HG03159 (cell line): Measurements from ENCODE around the gene LMX1A.
A peak's percentile ranks its signal among the peaks of the same experiment; 100 is the strongest.

Source experiments
- ATAC-seq: cut with Tn5 transposase; IDR thresholded peaks from one replicate; pipeline ENCODE4 v1.9.1; 2021; ENCODE audit warnings: mild to moderate bottlenecking, moderate library complexity; ENCODE audit not compliant: unreplicated experiment

Gene LMX1A

DNA sequence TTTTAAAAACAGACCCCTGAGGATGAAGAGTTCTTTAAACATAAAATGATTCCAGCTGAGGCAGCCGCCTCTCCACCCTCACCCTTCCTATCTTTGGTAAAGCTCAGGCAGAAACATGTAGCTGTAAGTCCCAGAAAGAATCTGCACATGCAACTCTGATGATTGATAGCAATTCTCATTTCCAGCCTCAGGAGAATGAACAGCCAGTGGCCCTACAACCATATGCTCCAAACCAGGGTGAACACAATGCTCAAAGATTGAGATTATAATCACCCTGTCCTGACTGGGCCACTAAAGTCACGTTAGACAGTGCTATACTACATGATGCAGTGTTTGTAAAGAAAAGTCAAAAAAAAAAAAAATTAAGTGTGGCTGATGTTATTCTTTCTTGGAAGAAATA is 80.2 kb downstream of the LMX1A start:
- ATAC-seq = no peak

DNA sequence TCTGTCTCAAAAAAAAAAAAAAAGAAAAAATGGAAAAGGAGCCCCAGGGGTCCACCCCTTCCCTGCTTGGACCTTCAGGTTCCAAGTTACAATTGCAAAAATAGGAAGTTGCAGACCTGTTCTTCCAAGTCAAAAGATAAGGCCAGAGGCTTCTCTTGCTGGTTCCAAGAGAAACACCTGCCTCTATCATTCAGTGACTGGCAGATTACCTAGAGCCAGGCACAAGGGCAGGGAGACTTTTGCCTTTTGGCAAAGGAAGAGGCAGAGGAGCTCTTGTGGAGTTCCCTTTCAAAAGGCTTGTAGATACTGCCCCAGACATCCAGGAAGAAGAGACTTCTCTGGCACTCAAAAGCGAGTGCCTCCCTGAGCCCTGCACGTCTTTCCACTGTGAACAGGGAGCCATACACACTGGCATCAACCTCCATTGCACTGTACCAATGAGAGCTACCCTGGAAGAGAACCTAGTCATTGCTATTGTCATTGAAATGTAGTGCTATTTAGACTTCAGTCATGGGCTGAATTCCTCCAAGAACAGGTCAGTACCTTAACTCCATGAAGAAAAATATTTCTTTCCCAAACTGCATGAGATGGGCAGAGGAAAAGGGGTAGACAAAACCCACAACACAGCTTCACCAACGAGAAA is 91.2 kb downstream of the LMX1A start:
- no peak for ATAC-seq

DNA sequence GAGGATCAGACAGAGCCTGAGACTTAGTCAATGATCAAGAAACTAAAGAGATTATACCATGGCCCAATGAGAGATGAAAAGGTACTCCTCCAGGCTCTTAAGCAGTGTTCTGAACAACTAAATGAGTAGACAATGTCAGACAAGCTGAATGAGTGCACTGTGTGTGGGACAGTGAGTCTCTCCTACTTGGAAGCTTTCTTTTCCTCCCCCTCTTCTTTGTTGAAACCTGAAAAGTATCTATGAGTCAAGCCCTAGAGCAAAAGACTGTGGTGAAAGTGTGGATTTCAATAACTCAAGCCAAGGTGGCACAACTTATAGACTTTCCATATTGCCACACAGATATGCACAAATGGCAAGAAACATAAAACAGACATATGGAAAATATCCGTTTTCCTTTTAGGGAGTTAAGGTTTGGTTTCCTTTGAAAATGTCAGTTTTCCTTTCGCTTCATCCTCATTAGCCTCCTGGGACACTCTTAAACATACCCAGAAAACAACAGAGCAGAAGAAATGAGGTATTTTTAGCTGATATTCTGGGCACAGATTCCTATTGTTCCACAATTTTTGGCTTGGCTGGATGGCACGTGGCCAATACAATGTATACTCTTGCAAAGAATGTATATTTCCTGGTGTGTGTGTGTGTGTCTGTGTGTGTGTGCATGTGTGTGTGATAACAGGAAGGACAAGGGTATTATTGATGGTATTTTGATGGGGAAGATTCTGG is 96.6 kb downstream of the LMX1A start:
- ATAC-seq = no peak

DNA sequence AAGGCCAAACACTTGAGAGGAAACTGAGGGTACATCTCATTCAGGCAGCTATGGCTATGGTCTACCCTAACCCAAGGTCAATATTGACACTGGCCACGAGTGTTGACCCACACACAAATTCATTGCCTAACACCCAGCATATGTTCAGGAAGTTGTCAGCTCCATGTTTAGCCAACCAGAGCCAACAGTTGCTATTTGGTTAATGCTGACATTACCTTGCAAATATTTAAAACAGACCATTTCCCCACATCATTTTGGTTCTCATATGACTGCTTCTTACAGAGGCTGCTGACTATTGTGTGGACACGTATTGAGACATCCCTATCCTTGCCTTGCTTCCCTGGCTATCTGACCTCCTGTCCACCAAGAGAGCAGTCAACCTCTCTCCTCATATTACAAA is 97.3 kb downstream of the LMX1A start:
- no peak for ATAC-seq

DNA sequence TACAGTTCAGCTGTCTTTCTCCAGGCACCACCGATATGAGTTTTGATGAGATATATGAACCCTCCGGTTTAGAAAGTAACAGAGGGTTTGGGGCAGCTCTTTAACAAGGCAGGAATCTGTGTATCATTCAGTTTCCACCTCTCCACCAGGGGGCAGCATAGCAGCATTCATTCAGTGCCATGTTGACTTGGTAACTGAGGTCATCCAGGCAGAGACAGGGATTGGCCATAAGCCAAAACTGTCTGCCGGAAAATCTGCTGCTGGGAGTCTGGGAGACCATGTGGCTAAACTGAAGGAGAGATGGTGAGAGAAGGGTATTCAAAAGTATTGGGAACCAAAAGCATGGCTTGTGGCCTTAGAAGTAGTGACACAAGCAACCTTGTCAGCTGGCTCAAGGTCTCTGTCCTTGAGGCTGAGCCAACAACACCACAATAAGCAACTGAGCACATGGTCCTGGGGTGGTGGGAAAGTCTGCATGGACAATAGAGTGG is 98.5 kb downstream of the LMX1A start:
- peak; percentile 69 for ATAC-seq

DNA sequence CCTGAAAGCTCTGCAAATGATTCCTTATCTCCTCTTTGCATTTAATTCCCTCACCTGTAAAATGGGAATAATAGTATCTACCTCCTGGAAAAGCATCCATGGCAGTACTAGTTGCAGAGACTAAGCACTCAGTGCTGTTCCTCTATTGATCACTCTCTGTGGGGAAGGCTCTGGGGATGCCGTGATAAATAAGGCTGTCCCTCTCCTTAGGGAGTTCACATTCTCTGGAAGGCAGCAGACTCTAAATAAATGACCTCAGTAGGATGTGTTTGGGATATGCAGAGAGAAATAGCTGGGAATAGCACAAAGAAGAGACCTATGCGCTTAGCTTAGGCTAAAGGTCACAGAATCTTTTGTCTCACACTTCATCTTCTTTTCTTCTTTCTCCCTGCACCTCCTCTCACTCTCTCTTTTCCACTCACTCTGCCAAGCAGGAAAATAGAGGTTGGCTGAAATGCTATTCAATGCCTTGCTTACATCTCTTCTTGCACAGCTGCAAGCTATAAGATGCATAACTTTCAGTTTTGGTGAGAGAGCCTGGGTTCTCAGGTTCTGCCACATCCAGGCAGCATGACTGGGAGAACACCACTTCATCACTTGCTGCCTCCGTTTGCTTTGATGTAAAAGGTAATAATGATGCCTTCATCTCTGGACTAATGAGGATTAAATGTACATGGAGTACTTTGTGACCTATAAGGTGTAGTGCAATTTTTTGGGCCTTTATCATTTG is 101.5 kb downstream of the LMX1A start:
- ATAC-seq = no peak

DNA sequence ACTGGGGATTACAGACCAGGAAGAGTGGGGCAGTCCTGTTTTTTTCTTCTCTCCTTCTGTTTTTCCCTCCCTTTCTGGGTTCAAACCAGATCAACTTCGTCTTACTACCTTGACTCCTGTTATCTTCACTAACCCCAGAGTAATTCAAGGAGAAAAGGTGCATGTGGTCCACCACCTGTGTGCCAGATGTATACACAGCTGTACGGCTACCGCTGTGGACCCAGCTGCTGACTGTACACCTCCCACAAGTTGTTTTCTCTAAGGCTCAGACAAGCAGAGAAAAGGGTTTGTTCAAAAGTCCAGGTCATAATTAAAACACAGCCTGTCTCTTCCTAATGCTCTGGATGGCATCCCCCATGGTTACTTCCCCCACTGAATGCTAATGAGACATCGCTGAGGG is 102.1 kb downstream of the LMX1A start:
- ATAC-seq = no peak

DNA sequence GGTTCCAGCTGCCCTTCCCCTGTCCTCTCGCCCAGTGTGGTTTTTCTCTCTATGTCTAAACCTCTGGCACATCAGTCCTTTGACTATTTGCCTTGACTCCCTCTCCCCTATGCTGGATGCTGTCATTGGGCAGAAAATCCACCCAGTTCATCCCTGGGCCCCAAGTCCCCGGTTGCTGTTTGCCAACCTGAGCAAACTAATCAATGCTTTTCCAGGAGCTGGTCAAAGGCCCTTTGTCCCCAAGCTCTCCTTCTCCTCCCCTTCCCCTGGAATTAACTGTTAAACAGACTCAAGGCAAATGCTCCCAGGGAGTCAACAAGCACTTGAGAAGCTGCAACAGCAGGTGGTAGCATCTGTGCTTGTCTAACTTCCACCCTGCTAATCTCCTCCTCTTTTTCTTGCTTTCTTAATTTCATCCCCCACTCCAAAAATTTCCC is 102.7 kb downstream of the LMX1A start:
- no peak for ATAC-seq

DNA sequence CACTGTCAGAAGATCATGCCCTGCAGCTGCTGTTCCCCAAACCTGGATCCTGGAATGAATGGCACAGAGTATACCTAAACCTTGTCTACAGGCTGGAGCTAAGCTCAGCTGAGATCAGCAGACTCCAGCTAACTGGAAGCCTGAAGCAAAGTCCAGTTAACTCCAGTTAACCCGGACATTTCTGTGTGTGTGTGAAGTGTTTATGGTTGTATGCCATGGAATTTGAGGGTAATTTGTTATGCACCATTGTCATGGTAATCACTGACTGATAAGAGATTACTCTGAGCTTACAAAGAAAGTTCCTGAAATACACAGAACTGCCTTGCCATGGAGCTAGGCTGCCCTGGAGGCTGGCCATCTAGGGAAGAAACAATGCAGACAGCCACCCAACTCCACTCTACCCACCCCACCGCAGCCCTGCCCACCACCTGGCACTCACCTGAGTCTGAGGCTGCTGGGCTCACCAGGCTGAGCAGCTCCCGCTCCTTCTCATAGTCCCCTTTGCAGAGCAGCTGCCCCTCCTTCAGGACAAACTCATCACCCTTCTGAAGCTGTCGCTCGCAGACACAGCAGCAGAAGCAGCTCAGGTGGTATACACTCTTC is 107.4 kb downstream of the LMX1A start:
- ATAC-seq = no peak

DNA sequence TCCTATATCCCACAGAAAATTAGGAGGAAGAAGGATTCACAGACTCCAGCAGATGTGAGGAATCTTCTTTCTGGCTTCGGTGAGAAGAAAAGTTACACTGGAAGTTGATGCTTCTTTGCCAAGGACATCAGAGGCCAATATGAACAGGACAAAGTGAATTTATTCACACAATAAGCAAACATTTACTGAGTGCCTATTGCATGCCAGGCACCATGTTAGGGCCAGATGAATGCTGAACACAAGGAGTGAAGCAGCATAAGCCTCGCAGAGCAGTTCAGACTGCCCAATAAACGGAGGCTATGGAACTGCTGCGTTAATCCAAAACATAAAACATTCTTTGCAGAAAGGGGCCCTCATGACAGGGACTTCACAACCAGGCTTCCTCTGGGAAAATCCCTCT is 114.6 kb downstream of the LMX1A start:
- ATAC-seq = no peak

DNA sequence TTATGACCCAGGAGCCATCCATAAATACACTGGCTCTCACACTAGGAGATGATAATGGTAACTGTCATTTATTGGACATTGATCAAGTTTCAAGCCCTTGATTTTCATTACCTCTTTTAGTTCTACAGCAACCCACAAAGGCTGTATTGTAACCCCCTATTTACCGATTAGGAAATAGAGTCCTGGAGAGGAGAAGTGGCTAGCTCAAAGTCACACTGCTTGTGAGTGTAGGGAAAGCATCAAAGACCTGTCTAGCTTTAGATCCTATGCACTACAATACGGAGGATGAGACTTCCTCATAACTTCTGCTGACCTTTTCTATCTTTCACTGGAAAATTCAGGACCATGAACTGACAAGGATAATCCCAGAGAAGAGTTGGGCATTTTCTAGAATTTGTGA is 115.2 kb downstream of the LMX1A start:
- no peak for ATAC-seq

DNA sequence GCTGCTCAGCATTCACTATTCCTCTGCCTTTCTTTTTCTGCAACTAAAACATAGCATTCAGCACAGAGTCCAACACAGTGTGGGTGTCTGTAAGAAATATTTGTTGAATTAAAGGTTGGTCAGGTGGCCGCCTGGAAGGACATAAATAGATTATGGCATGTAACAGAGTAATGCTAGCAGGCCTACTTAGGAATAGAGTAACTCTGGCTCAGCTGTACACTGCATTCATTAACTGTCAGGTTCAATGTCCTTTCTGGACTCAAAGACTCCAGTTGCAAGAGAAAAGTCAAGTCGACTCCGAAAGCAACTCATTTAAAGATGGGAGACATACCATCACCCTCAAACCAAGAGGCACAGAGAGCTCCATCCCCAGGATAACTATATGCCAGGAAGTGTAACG is 116.0 kb downstream of the LMX1A start:
- ATAC-seq = no peak

DNA sequence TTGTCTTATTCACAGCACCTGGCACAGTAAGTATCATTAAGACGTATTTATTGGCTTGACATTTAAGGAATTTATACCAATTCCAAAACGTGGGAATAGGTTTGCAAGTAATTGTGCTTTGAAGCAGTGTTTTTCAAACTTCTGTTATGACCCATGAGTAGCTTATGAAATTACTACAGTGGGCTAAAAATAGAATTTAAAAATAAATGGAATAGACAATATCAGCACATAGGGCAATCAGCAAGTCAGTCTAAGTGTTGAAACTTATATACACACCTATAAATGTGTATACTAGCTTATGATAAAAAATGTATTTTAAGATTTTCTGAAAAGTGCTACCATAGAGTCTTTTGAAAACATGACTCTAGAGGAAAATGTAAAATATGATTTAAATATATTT is 116.6 kb downstream of the LMX1A start:
- ATAC-seq = no peak

DNA sequence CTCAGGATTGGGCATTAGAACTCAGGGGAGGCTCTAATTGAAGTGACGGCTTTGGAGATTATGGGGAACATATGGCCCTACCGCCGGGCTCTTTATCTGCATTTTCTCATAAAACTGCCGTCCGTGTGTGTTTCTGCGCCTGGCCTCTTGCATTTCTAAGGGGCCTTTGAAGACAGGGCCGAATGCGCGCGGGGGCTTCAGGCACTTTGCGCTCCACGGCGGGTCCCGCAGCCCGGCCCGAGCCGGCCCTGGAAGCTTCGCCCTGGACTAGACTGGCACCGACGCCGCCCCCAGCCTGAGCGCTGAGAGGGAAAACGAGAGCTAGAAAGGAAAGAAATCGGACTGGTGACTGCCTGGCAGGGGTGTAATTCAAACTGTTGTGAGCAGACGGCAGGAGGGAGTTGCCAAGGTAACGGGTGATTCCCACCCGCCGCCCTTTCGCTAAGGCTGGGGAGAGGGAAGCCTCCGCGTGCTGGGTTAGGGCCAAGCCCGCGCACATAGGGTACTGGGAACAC is 120.7 kb downstream of the LMX1A start:
- no peak for ATAC-seq

DNA sequence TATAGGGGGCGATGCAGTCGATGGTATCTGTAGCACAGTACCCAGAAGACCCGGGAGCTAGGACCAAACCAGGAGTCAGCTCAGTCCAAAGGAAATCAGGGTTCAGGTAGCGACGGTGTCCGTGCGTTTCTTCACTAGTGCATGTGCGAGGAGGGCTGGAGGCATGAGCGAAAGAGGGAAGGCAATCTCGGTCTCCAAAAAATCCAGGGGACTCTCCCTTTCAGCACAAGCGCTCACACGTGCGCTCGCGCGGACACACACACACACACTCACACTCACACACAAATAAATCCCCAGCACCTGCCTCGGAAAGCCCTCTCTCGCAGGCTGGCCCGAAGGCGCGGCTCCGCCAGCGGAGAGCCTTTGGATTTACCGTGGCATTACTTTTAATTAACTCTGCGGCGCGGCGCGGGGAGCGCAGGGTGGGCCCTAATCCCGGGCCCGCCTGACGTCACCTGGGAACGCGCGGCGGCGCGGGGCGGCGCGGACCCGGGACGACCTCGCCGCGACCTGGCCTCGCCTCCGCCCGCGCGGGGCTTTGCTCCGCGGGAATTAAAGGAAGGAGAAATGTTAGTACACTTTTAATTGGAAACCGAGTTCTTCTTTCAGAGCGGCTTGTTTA is 121.2 kb downstream of the LMX1A start:
- ATAC-seq = no peak

DNA sequence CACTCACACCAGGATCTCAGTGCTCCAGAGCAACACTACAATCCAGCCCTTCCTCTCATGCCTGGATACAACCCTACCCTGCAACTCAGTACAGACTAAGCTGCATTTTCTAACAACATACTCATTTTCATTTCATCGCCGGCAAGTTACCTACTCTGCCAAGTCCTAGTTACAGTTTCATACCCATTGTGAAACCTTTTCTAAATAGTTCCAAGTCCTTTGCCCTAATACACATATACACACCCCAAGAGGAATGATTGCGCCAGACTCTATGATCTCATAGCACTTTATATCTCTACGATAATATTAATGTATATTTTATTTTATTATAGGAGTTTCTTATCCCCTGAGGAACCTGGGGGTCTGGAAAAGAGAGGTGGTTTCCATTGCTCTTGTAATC is 122.4 kb downstream of the LMX1A start:
- ATAC-seq = no peak

DNA sequence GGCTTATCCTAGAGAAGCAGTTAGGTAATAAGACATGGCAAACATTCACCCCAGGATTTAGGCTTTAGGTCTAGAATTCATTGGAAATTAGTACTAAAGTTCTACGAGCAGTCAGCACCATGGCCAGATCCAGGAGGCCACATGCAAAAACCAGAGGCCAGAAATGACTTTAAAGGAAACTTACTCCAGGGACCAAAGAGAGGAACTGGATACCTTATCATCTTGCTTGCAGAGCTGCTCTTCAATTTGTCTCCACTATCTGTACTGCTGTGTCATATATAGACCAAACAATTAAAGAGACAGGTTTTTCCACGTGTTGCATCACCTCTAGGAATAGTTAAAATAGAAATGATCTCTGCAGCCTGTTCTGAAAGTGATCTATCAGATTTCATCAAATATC is 127.8 kb downstream of the LMX1A start:
- ATAC-seq = no peak

DNA sequence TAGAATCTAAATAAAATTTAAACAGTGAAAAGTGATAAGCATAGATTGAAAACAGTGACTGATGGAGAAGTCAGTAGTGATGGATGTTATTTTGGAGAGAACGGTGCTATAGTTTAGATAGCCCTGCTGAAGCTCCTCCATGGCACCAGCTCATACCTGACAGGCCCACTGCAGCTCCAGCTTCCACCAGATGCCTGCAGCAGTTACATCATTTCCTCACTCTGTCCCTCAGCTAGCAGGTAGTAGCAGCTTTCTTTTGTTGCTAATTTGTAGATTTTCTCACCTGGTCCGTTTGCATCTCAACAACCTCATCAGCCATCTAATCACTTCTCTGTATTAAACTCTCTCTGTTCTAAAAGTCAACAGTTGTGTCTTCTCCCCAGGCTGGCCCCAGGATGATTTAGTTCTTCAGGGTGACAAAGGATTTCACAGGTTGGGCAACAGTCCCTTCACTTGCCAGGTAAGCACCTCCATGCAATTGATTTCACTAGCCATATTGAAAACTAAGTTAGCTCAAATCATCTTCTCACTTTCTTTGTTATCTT is 128.3 kb downstream of the LMX1A start:
- no peak for ATAC-seq

DNA sequence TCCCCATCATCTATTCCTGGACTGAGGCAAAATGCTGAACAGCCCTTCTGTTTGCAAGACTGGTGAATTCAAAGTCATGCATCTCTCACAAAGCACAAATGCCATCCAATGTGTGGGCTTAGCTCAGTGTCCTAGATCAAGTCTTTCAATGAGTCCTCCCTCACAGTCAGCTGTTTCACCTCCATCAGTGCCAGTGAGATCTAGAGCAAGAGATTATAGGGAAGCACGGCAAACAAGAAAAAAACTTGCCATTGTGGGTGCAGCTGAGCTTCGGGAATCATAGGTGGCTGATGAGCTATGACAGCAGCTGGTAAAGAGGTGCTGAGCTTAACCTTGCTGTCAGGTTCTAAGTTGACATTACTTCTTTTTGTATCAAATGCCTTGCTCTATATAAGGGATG is 130.2 kb downstream of the LMX1A start:
- no peak for ATAC-seq

DNA sequence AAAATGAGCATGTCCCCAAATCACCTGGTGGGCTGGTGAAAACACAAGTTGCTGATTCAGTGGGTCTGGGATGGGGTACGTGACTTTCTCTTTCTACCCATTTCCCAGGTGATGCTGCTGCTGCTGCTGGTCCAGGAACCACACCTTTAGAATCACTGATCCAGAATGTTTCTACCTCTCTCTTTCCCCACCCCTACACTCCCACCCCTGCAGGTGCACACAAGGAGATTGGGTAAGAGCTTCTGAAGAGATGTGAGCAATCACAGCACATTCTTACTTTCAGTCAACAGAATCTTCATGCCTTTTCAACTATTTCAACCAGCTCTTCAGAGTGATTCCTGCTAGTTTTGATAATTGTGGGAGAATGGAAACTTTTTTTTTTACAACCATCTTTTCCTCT is 130.9 kb downstream of the LMX1A start:
- no peak for ATAC-seq

DNA sequence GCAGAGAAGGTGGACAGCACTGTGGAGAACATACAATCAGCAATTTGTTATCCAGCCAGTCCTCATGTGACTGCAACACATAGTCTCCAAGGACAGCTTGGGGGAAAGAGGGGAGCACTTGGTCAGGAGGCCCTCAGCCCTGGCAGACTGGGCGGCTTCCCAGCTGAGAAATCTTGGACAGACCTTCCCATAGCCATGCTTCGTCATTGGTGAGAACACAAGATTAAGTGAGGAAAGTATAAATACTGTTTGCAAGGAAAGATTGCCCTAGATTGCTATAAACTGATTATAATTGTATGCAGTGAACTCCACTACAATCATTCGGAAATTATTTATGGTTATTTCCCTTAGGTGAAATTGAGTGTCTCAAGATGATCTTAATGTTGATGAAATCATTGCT is 131.5 kb downstream of the LMX1A start:
- ATAC-seq = no peak
